ENCODE measurements around the gene NDRG2. TPM values are rescaled to one million over a fixed set of nuclear protein-coding genes. Genes with fewer than 3 reads are reported as not detected.
"Not testable (repeated sequence)": the region's sequence is repeated elsewhere in the genome, so short reads cannot be mapped to it uniquely, and the experiment has no call there.

The NDRG2 gene
- total and polyA plus RNA-seq, 4 experiments from 2014 or later: 26.9 to 34.5 (median 32.2) TPM

- Histone ChIP-seq H3K4me1 (ENCODE audit: insufficient read depth, low read length) (peaks cover 18% of the 10 kb centered on the region), H3K27me3 (ENCODE audit: insufficient read depth, low read length) (peaks cover 3% of the 10 kb centered on the region), H3K4me3 (ENCODE audit: low read length in 2 of 2) (no peak overlapping the region), H3K36me3 (ENCODE audit: insufficient read depth, low read length) (no peaks in the 10 kb centered on the region), H3K9me3 (ENCODE audit: control insufficient read depth in 1 of 2, low read length in 2 of 2) (no peaks in the 10 kb centered on the region), H3K27ac (ENCODE audit: low read depth, low read length) (no peak overlapping the region)
- Mint-ChIP-seq H3K27ac (peak overlapping the region; percentile 38 to 90 (median 75)), H3K4me1 (peaks cover 11 to 40% (median 18%) of the 10 kb centered on the region in 4 donors), H3K4me3 (peak overlapping the region in 7 of 8 donors; percentile 15 to 61 (median 53)), H3K36me3 (no peaks in the 10 kb centered on the region), H3K9me3 (no peaks in the 10 kb centered on the region), H3K27me3 (peaks cover 0 to 1% of the 10 kb centered on the region in 2 donors)
- CTCF ChIA-PET (ENCODE audit: partially characterized antibody): interaction anchor here (0.6 to 6.9 kb wide), 9 partner anchors 9 to 61 kb away, joined by 3 to 349 read pairs (median 4); partner anchors contain the start of gene TMEM253
- DNase-seq: peak; percentile 12 to 47 (median 26)
- POLR2A ChIA-PET (ENCODE audit: partially characterized antibody): interaction anchor here (0.6 to 2.4 kb wide), 5 partner anchors 20 to 412 kb away, joined by 3 to 7 read pairs (median 6); partner anchors contain the start of gene NDRG2
- intact Hi-C loops (cut with micrococcal nuclease): no loop called here
Observed at GRCh38 chr14:21043974-21044618, 19.2 kb upstream of the NDRG2 start.

- Mint-ChIP-seq H3K4me1 (peaks cover 11 to 40% (median 18%) of the 10 kb centered on the region in 4 donors), H3K9me3 (no peaks in the 10 kb centered on the region), H3K36me3 (no peaks in the 10 kb centered on the region), H3K4me3 (peak overlapping the region in 1 of 8 donors; percentile 13), H3K27me3 (no peaks in the 10 kb centered on the region), H3K27ac (peak overlapping the region in 3 of 7 donors; percentile 45 to 72 (median 69))
- Histone ChIP-seq H3K9me3 (ENCODE audit: control insufficient read depth in 1 of 2, low read length in 2 of 2) (no peaks in the 10 kb centered on the region), H3K27ac (ENCODE audit: low read depth, low read length) (no peak overlapping the region), H3K27me3 (ENCODE audit: insufficient read depth, low read length) (peaks cover 3% of the 10 kb centered on the region), H3K4me3 (ENCODE audit: low read length in 2 of 2) (no peak overlapping the region), H3K4me1 (ENCODE audit: insufficient read depth, low read length) (peaks cover 18% of the 10 kb centered on the region), H3K36me3 (ENCODE audit: insufficient read depth, low read length) (no peaks in the 10 kb centered on the region)
- intact Hi-C loops (cut with micrococcal nuclease): no loop called here
- no peak for DNase-seq
- ChIA-PET POLR2A (ENCODE audit: partially characterized antibody) (interaction anchor here (0.6 to 2.4 kb wide), 4 partner anchors 19 to 413 kb away, joined by 3 to 7 read pairs (median 6); partner anchors contain the start of gene NDRG2), CTCF (ENCODE audit: partially characterized antibody) (interaction anchor here (0.6 to 6.9 kb wide), 9 partner anchors 8 to 62 kb away, joined by 3 to 349 read pairs (median 4); partner anchors contain the start of gene TMEM253)
Observed at GRCh38 chr14:21043387-21043973, 18.6 kb upstream of the NDRG2 start.

- H3K4me1 Mint-ChIP-seq: peaks cover 11 to 40% (median 18%) of the 10 kb centered on the region in 4 donors
- H3K27ac Mint-ChIP-seq: peak overlapping the region in 3 of 7 donors; percentile 58 to 72 (median 65)
- no peak overlapping the region for H3K4me3 ChIP-seq (ENCODE audit: low read length in 2 of 2)
- no peaks in the 10 kb centered on the region for H3K36me3 ChIP-seq (ENCODE audit: insufficient read depth, low read length)
- H3K9me3 ChIP-seq (ENCODE audit: control insufficient read depth in 1 of 2, low read length in 2 of 2): no peaks in the 10 kb centered on the region
- no peaks in the 10 kb centered on the region for H3K9me3 Mint-ChIP-seq
- H3K4me3 Mint-ChIP-seq: no peak overlapping the region
- ChIA-PET CTCF (ENCODE audit: partially characterized antibody) (interaction anchor here (1.6 to 6.9 kb wide), 5 partner anchors 10 to 62 kb away, joined by 4 to 349 read pairs (median 5); no protein-coding TSS in a partner anchor), POLR2A (ENCODE audit: partially characterized antibody) (interaction anchor here (2.4 kb wide), 1 partner anchor 28 kb away, joined by 7 read pairs; no protein-coding TSS in a partner anchor)
- no peaks in the 10 kb centered on the region for H3K27me3 Mint-ChIP-seq
- DNase-seq: no peak
- no peak overlapping the region for H3K27ac ChIP-seq (ENCODE audit: low read depth, low read length)
- intact Hi-C loops (cut with micrococcal nuclease): no loop called here
- peaks cover 18% of the 10 kb centered on the region for H3K4me1 ChIP-seq (ENCODE audit: insufficient read depth, low read length)
- no peaks in the 10 kb centered on the region for H3K36me3 Mint-ChIP-seq
- peaks cover 1% of the 10 kb centered on the region for H3K27me3 ChIP-seq (ENCODE audit: insufficient read depth, low read length)
Observed at GRCh38 chr14:21042918-21043317, 18.1 kb upstream of the NDRG2 start.

GRCh38 chr14:21041676-21042433 is 17.0 kb upstream of the NDRG2 start, which contains the start of gene RNASE7:
RNASE7 (plus strand) TSS chr14:21042362; CDS start chr14:21042993, 631 bp downstream.
- H3K27me3 Mint-ChIP-seq: no peaks in the 10 kb centered on the region
- Histone ChIP-seq H3K27me3 (ENCODE audit: insufficient read depth, low read length) (no peaks in the 10 kb centered on the region), H3K36me3 (ENCODE audit: insufficient read depth, low read length) (no peaks in the 10 kb centered on the region), H3K27ac (ENCODE audit: low read depth, low read length) (no peak within 1 kb of the TSS), H3K4me3 (ENCODE audit: low read length in 2 of 2) (no peak within 1 kb of the TSS), H3K9me3 (ENCODE audit: control insufficient read depth in 1 of 2, low read length in 2 of 2) (no peaks in the 10 kb centered on the region), H3K4me1 (ENCODE audit: insufficient read depth, low read length) (peaks cover 18% of the 10 kb centered on the region)
- intact Hi-C loops (cut with micrococcal nuclease): no loop called here
- peaks cover 11 to 40% (median 18%) of the 10 kb centered on the region in 4 donors for H3K4me1 Mint-ChIP-seq
- CTCF ChIA-PET (ENCODE audit: partially characterized antibody): interaction anchor here (0.6 to 6.9 kb wide), 3 partner anchors 10 to 30 kb away, joined by 3 to 349 read pairs (median 3); no protein-coding TSS in a partner anchor
- H3K4me3 Mint-ChIP-seq: peak within 1 kb of the TSS in 1 of 8 donors; percentile 3
- POLR2A ChIA-PET (ENCODE audit: partially characterized antibody): no interaction called here
- H3K36me3 Mint-ChIP-seq: no peaks in the 10 kb centered on the region
- DNase-seq: no peak
- H3K27ac Mint-ChIP-seq: peak within 1 kb of the TSS in 4 of 7 donors; percentile 58 to 73 (median 68)
- no peaks in the 10 kb centered on the region for H3K9me3 Mint-ChIP-seq

GRCh38 chr14:21040941-21041340 is 16.1 kb upstream of the NDRG2 start:
- H3K36me3 Mint-ChIP-seq; H3K4me3 Mint-ChIP-seq; H3K9me3 Mint-ChIP-seq; H3K27me3 ChIP-seq (ENCODE audit: insufficient read depth, low read length); H3K27ac ChIP-seq (ENCODE audit: low read depth, low read length); H3K9me3 ChIP-seq (ENCODE audit: control insufficient read depth in 1 of 2, low read length in 2 of 2); H3K4me3 ChIP-seq (ENCODE audit: low read length in 2 of 2); DNase-seq; H3K36me3 ChIP-seq (ENCODE audit: insufficient read depth, low read length); H3K27ac Mint-ChIP-seq; H3K27me3 Mint-ChIP-seq: not testable (repeated sequence)
- ChIA-PET POLR2A (ENCODE audit: partially characterized antibody) (interaction anchor here (3.0 kb wide), 1 partner anchor 25 kb away, joined by 19 read pairs; no protein-coding TSS in a partner anchor), CTCF (ENCODE audit: partially characterized antibody) (interaction anchor here (1.0 to 6.9 kb wide), 6 partner anchors 9 to 68 kb away, joined by 3 to 349 read pairs (median 3); no protein-coding TSS in a partner anchor)
- H3K4me1 Mint-ChIP-seq: peaks cover 11 to 40% (median 18%) of the 10 kb centered on the region in 4 donors
- intact Hi-C loops (cut with micrococcal nuclease): loop anchor here (1.0 kb wide), 1 partner anchor 27 kb away; no protein-coding TSS in a partner anchor
- peaks cover 18% of the 10 kb centered on the region for H3K4me1 ChIP-seq (ENCODE audit: insufficient read depth, low read length)

GRCh38 chr14:21040370-21040925 is 15.6 kb upstream of the NDRG2 start:
- Histone ChIP-seq H3K27ac (ENCODE audit: low read depth, low read length) (no peak overlapping the region), H3K36me3 (ENCODE audit: insufficient read depth, low read length) (no peaks in the 10 kb centered on the region), H3K4me3 (ENCODE audit: low read length in 2 of 2) (no peak overlapping the region), H3K27me3 (ENCODE audit: insufficient read depth, low read length) (no peaks in the 10 kb centered on the region), H3K9me3 (ENCODE audit: control insufficient read depth in 1 of 2, low read length in 2 of 2) (no peaks in the 10 kb centered on the region), H3K4me1 (ENCODE audit: insufficient read depth, low read length) (peaks cover 18% of the 10 kb centered on the region)
- Mint-ChIP-seq H3K27me3 (no peaks in the 10 kb centered on the region), H3K27ac (peak overlapping the region in 2 of 7 donors; percentile 13 to 39), H3K36me3 (no peaks in the 10 kb centered on the region), H3K4me3 (no peak overlapping the region), H3K4me1 (peaks cover 11 to 40% (median 18%) of the 10 kb centered on the region in 4 donors), H3K9me3 (no peaks in the 10 kb centered on the region)
- intact Hi-C loops (cut with micrococcal nuclease): loop anchor here (1.0 kb wide), 1 partner anchor 26 kb away; no protein-coding TSS in a partner anchor
- ChIA-PET POLR2A (ENCODE audit: partially characterized antibody) (interaction anchor here (3.0 kb wide), 1 partner anchor 25 kb away, joined by 19 read pairs; no protein-coding TSS in a partner anchor), CTCF (ENCODE audit: partially characterized antibody) (interaction anchor here (1.0 to 6.9 kb wide), 9 partner anchors 9 to 67 kb away, joined by 3 to 349 read pairs (median 4); no protein-coding TSS in a partner anchor)
- DNase-seq: no peak

Data from CD4-positive, alpha-beta memory T cell (primary cell).